ENCODE measurements around the gene ACAA1.

DNA sequence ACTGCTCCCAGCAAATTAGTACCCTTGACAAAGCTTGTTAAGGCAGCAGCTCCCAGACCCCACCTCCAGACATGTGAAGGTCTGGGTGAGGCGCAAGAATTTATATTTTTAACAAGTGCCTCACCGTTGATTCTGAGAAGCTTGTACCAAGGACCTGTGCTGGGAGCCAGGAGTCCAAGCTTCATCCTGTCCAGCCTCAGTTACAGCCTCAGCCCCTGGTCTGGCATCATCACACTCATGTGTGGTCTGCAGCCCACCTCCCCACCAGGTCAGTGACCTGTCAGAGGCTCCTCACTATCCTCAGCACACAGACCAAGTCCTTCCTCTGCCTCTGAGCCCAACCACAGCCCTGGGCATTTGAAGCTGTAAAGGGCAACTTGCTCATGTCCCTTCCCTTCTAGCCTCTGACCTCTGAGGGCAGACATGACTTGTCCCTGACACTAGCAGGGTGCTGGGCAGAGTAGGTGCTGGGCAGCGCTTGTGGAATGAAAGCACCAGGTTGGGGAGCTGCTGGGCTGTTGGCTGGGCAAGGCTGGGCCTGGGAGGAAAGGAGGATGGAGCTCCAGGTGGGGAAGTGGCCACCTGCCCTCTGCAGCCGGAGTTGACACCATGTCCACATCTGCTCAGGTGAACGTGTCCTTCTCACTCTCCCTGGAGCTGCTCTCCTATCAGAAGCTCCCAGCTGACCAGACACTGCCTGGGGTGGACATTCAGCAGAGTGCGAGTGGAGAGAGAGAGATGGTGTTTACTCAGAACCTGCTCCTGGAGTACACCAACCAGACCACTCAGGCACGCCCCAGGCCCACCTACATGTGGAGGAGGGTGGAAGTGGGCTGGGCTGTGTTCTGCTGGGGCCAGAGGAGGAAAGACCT lies 16.9 kb downstream of the ACAA1 start:
- TF ChIP-seq, protein P1, sequence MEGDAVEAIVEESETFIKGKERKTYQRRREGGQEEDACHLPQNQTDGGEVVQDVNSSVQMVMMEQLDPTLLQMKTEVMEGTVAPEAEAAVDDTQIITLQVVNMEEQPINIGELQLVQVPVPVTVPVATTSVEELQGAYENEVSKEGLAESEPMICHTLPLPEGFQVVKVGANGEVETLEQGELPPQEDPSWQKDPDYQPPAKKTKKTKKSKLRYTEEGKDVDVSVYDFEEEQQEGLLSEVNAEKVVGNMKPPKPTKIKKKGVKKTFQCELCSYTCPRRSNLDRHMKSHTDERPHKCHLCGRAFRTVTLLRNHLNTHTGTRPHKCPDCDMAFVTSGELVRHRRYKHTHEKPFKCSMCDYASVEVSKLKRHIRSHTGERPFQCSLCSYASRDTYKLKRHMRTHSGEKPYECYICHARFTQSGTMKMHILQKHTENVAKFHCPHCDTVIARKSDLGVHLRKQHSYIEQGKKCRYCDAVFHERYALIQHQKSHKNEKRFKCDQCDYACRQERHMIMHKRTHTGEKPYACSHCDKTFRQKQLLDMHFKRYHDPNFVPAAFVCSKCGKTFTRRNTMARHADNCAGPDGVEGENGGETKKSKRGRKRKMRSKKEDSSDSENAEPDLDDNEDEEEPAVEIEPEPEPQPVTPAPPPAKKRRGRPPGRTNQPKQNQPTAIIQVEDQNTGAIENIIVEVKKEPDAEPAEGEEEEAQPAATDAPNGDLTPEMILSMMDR (IDR thresholded peaks at IDR 0.05): no peak
- TF ChIP-seq POLR2A (IDR thresholded peaks at IDR 0.05) (no peak), EP300 (IDR thresholded peaks at IDR 0.05) (no peak)

All from ovary (tissue), 3 donors.